Skeletal muscle cell (primary cell): Measurements from ENCODE around the gene SLC43A1.
A peak's percentile ranks its signal among the peaks of the same experiment; 100 is the strongest.

Experiments used
- DNase-seq: peaks from one replicate; pipeline ENCODE4 v3.0.0-alpha.2; 2010; ENCODE audit warnings: low read depth
- H3K4me3 ChIP-seq: 2 replicates; pipeline ENCODE4 v1.5.1; 2011; ENCODE audit warnings: low read depth, mild to moderate bottlenecking, control low read depth, low read length, moderate library complexity

SLC43A1 gene

GRCh38 chr11:57444362-57445121 lies 71.0 kb downstream of the SLC43A1 start:
- no peak for DNase-seq
- H3K4me3 ChIP-seq = no peak overlapping the region

GRCh38 chr11:57440744-57441414 lies 74.6 kb downstream of the SLC43A1 start:
- no peak for DNase-seq

GRCh38 chr11:57439786-57440185 lies 75.7 kb downstream of the SLC43A1 start:
- H3K4me3 ChIP-seq = no peak overlapping the region
- no peak for DNase-seq

More at GRCh38 chr11:57440744-57441414, 74.6 kb downstream of the SLC43A1 start:
- no peak overlapping the region for H3K4me3 ChIP-seq

- H3K4me3 ChIP-seq = no peak overlapping the region
- DNase-seq = no peak
These were observed 76.9 kb downstream of the SLC43A1 start for GRCh38 chr11:57438345-57439285.

GRCh38 chr11:57436031-57436430 lies 79.5 kb downstream of the SLC43A1 start:
- DNase-seq = no peak
- no peak overlapping the region for H3K4me3 ChIP-seq

GRCh38 chr11:57434640-57435546 lies 80.6 kb downstream of the SLC43A1 start:
- peak; percentile 88 for DNase-seq
- no peak overlapping the region for H3K4me3 ChIP-seq
